Measurements from ENCODE around the gene ARHGAP20.

Gene ARHGAP20

DNA sequence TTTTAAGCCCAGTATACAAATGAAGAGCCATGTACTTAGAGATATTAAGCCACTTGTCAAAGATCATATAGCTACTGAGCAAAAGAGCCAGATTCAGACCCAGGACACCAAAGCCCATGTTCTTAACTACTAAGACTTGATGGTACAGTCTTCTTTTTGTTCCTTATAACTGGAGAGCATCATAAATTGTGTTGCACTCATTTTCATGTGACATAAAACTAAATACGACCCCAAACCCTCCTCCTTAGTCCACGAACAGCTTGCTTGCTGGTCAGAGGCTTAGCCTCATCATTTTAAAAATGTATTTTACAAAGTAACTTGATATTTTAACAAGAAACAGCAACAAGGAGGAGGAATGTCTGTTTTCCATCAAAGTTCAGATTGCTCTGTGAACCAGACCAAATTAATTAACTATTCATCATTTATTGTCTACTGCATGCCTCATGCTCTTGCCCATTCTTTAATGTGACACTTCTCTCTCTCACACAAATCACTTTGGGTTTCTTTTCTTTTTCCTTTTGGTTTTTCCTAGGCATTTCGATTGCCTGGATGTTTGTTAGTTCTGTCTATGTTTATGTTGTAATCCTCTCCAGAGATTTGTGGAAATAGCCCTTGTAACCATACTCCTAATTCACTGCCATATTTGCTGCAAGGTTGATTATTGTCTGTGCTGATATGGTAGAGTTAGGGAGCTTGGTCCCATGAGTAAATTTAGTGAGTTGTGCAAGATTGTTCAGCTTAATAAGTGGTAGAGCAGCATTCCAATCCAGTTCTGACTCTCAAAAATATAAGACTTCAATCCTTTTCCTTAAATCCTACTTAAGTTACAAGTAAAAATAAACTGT lies 8.4 kb upstream of the ARHGAP20 start:
- FAIRE-seq (no peak), DNase-seq (ENCODE audit: insufficient read length, low spot score) (no peak)
- TF ChIP-seq, protein P1, sequence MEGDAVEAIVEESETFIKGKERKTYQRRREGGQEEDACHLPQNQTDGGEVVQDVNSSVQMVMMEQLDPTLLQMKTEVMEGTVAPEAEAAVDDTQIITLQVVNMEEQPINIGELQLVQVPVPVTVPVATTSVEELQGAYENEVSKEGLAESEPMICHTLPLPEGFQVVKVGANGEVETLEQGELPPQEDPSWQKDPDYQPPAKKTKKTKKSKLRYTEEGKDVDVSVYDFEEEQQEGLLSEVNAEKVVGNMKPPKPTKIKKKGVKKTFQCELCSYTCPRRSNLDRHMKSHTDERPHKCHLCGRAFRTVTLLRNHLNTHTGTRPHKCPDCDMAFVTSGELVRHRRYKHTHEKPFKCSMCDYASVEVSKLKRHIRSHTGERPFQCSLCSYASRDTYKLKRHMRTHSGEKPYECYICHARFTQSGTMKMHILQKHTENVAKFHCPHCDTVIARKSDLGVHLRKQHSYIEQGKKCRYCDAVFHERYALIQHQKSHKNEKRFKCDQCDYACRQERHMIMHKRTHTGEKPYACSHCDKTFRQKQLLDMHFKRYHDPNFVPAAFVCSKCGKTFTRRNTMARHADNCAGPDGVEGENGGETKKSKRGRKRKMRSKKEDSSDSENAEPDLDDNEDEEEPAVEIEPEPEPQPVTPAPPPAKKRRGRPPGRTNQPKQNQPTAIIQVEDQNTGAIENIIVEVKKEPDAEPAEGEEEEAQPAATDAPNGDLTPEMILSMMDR (IDR thresholded peaks at IDR 0.05; ENCODE audit: insufficient read depth, missing control alignments), result no peak

DNA sequence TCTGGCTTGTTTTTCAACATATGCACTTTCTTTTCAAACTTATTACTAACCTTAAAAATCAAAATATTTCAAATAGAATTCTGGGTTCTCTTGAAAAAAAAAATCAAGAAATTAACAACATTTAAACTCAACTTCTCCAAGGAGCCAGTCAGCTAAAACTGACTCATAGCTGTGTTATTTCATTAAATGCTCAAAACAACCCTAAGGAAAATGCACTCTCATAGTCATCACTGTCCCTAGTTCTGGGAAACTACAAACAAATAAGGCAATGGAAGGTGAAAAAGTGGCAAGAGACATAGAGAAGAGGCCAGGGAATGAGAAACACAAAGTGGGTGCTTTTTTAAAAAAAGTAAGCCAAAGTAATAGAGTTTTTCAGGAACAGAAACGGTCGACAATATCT lies 4.1 kb upstream of the ARHGAP20 start:
- DNase-seq (ENCODE audit: insufficient read length, low spot score) (no peak), FAIRE-seq (no peak)
- TF ChIP-seq, protein P1 (IDR thresholded peaks at IDR 0.05; ENCODE audit: insufficient read depth, missing control alignments), result no peak

DNA sequence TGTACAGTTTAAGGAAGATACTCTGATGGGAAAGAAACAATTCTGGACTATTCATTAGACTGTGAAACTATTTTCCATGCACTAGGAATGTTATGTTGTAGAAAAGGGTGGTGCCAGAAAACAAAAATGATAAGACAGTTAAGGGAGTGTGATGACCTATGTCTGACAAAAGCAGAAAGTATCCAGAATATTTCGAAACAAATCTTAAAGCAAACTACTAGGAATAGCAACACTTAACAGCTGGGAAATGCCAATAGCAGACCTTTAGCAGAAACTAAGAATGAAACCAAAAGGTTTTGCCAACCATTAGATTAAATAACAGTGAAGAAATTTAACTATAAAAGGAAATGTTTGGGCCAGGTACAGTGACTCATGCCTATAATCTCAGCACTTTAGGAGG lies 3.3 kb upstream of the ARHGAP20 start:
- DNase-seq (ENCODE audit: insufficient read length, low spot score) (no peak), FAIRE-seq (no peak)
- TF ChIP-seq, protein P1 (IDR thresholded peaks at IDR 0.05; ENCODE audit: insufficient read depth, missing control alignments), result no peak

DNA sequence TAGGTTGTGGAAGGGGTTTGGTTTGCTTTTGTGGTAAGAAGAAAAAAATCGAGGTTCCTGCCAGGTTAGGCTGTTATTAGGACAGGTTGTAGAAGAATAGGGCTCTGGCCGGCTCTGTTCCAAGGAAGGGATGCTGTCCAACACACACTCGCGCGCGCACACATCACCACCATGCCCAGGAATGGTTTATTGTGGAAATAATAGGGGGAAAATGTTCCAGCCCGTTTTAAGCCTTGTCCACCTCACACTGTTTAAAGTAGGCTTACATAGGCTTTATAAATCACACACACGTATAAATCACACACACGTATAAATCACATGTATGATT lies 1.2 kb upstream of the ARHGAP20 start:
- TF ChIP-seq, protein P1 (IDR thresholded peaks at IDR 0.05; ENCODE audit: insufficient read depth, missing control alignments), result no peak
- DNase-seq (ENCODE audit: insufficient read length, low spot score) (no peak), FAIRE-seq (no peak)

DNA sequence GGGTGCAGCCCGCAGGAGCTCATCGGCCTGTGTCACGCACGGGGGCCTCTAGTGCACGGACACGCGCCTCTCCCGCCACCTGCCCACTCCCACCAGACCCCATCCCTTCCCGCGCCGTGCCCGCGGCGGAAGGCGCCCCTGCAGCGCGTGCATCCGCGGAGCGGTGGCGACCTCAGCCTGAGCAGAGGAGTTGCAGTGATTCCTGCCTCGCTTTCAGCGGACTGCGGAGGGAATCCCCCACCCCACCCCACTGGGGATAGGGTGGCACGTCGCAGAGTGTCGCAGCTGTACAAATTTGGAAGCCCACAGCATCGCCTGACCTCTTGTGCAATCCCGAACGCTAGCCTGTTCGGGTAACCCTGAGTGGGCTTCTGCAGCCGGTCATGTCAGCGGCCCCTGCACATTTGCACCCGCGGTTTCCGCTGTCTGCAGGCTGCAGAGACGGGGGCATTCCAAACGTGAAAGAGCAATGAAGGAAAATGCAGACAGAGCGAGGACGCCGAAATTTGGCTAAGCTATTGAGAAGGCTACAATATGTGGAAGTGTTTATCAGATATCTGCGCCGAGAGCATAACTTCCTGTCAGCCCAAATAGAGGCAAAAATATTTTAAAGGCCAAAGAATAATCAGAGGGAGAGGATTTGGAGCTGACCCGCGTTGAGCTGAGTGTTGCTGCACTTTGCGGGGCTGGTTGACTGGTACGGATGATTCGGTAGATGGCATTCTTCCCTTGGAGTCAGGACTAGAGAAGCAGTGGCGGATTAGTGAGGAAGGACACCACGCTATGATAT lies 617 bp upstream of the ARHGAP20 start:
- TF ChIP-seq, protein P1 (IDR thresholded peaks at IDR 0.05; ENCODE audit: insufficient read depth, missing control alignments), result peak; percentile 44
- FAIRE-seq (no peak), DNase-seq (ENCODE audit: insufficient read length, low spot score) (peak; percentile 23)

DNA sequence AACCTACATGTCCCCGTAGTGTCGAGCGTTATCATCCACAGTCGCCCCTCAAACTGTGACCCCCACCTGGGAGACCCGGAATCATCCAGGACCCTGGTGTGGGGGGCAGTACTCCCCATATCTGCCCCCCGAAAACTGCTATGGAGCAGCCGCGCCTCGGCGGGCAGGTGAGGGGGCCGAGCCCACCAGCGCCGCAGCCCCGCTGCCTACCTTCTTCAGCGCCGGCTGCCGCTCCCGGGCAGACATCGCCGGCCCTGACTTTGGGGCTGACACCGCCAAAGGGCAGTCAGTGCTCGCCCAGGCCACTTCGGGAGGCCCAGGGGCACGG lies 825 bp downstream of the ARHGAP20 start:
- DNase-seq (ENCODE audit: insufficient read length, low spot score), result no peak
- TF ChIP-seq, protein P1 (IDR thresholded peaks at IDR 0.05; ENCODE audit: insufficient read depth, missing control alignments), result no peak
- FAIRE-seq, result no peak

Data from D721Med (cell line).